GM12892 (cell line): ENCODE results near the gene DHX16.

ENCODE experiments used
- POLR2A ChIP-seq: IDR thresholded peaks from 2 replicates; pipeline ENCODE4 v1.6.1; 2011; ENCODE audit warnings: low read depth, low read length, control low read depth
- POLR2AphosphoS5 ChIP-seq: IDR thresholded peaks from 2 replicates; pipeline ENCODE4 v1.6.1; 2011; ENCODE audit warnings: low read depth, low read length, control low read depth
- TAF1 ChIP-seq: IDR thresholded peaks from 2 replicates; pipeline ENCODE4 v1.6.1; 2011; ENCODE audit warnings: low read depth, mild to moderate bottlenecking, control low read depth, low read length, borderline replicate concordance

- TF ChIP-seq POLR2A (no peak), POLR2AphosphoS5 (no peak; the same call in 1 of the 2 replicates), TAF1 (no peak)
Measured at GRCh38 chr6:30720738-30721197, 48.0 kb upstream of the DHX16 start.
